Keratinocyte (primary cell): ENCODE measurements around the gene CCNK.

Source experiments
- EZH2 ChIP-seq: IDR thresholded peaks from one replicate; pipeline ENCODE4 v1.6.1; 2012; ENCODE audit warnings: inconsistent platforms, mild to moderate bottlenecking, low read length, moderate library complexity
- TF ChIP-seq, protein P1 (sequence below), 3 experiments: IDR thresholded peaks in 1 of 3; conservative IDR thresholded peaks in 1 of 3; optimal IDR thresholded peaks in 1 of 3; 2 replicates in 2 of 3; 3 replicates in 1 of 3; pipeline versions ENCODE3 to v1.5.1; 2011; ENCODE audit warnings: low read length in 3 of 3, mild to moderate bottlenecking in 3 of 3, moderate library complexity in 2 of 3, control low read depth in 1 of 3, inconsistent platforms in 1 of 3; ENCODE audit not compliant: insufficient read depth in 2 of 3; ENCODE audit errors: extremely low read depth in 1 of 3

DNA sequence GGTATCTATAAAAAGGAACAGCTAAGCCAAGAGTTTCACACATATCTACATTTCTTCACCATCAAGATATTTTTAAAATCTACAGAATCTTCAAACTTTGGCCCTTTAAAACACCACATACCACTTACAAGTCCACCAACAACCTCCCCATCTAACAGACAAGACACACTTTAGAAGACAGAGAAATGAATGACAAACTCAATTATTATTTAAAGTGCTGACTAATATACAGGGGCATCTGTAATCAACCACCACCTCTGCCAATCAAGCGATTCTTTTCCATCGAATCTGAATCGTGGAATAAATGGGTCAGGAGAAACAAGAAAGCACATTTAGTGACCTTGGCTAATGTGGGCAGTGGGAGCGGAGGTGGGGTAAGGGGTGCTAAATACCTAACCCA is 8.3 kb upstream of the CCNK start:
- TF ChIP-seq, protein P1, sequence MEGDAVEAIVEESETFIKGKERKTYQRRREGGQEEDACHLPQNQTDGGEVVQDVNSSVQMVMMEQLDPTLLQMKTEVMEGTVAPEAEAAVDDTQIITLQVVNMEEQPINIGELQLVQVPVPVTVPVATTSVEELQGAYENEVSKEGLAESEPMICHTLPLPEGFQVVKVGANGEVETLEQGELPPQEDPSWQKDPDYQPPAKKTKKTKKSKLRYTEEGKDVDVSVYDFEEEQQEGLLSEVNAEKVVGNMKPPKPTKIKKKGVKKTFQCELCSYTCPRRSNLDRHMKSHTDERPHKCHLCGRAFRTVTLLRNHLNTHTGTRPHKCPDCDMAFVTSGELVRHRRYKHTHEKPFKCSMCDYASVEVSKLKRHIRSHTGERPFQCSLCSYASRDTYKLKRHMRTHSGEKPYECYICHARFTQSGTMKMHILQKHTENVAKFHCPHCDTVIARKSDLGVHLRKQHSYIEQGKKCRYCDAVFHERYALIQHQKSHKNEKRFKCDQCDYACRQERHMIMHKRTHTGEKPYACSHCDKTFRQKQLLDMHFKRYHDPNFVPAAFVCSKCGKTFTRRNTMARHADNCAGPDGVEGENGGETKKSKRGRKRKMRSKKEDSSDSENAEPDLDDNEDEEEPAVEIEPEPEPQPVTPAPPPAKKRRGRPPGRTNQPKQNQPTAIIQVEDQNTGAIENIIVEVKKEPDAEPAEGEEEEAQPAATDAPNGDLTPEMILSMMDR (optimal IDR thresholded peaks at IDR 0.05 in 1 of 3, IDR thresholded peaks at IDR 0.05 in 1 of 3, conservative IDR thresholded peaks at IDR 0.05 in 1 of 3; ENCODE audit: extremely low read depth in 1 of 3, insufficient read depth in 2 of 3, low read length in 3 of 3) = no peak
- no peak for TF ChIP-seq EZH2
